GM18508 (cell line): ENCODE results near the gene ZNF324.
"Not testable (repeated sequence)": the region's sequence is repeated elsewhere in the genome, so short reads cannot be mapped to it uniquely, and the experiment has no call there.

ENCODE experiments used
- ATAC-seq: cut with Tn5 transposase; IDR thresholded peaks from one replicate; pipeline ENCODE4 v1.9.1; 2021; ENCODE audit warnings: moderate number of reproducible peaks; ENCODE audit not compliant: insufficient read depth, unreplicated experiment

The ZNF324 gene

GRCh38 chr19:58470837-58471543 is 4.1 kb downstream of the ZNF324 start:
- not testable (repeated sequence) for ATAC-seq

GRCh38 chr19:58471736-58472135 is 4.9 kb downstream of the ZNF324 start:
- ATAC-seq = no peak

- ATAC-seq = no peak
Observed at GRCh38 chr19:58473775-58474174, 6.9 kb downstream of the ZNF324 start.

GRCh38 chr19:58474291-58474996 is 7.6 kb downstream of the ZNF324 start:
- ATAC-seq = no peak

- peak; percentile 4 for ATAC-seq
Observed at GRCh38 chr19:58474997-58475713, 8.3 kb downstream of the ZNF324 start.

- ATAC-seq = peak; percentile 52
Observed at GRCh38 chr19:58475714-58476497, 9.0 kb downstream of the ZNF324 start, which contains the start of gene ZNF446. TSS of gene ZNF446 (plus strand) at chr19:58476352. CDS start at chr19:58477219, 867 bp downstream.

GRCh38 chr19:58476498-58477015 is 9.7 kb downstream of the ZNF324 start:
- ATAC-seq = no peak

DNA sequence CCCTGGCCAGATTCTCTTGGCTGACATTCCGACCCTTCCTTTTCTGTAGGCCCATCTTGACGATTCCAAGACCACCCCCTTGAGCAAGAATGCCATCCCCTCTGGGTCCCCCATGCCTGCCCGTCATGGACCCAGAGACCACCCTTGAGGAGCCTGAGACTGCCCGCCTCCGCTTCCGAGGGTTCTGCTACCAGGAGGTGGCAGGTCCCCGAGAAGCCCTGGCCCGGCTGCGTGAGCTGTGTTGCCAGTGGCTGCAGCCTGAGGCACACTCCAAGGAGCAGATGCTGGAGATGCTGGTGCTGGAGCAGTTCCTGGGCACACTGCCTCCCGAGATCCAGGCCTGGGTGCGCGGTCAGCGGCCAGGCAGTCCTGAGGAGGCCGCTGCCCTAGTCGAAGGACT is 10.2 kb downstream of the ZNF324 start:
- no peak for ATAC-seq

GRCh38 chr19:58477871-58478270 is 11.0 kb downstream of the ZNF324 start:
- ATAC-seq = no peak

DNA sequence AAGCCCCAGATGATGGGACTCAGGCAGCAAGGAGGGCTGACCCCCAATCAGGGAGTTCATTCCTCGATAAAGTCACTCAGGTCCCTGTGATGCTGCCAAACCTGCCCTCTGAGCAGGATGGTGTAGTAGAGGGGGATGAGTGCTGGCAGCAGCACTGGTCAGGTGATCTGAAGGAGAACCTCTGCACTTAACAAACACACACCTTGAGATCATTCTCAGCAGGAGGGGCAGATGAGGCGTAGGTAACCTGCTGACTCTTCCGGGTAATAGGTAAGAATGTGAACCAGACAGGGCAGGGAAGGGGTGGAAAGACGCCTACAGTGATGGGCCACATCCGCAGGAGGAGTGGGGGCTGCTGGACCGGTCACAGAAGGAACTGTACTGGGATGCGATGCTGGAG is 12.4 kb downstream of the ZNF324 start:
- ATAC-seq = no peak

DNA sequence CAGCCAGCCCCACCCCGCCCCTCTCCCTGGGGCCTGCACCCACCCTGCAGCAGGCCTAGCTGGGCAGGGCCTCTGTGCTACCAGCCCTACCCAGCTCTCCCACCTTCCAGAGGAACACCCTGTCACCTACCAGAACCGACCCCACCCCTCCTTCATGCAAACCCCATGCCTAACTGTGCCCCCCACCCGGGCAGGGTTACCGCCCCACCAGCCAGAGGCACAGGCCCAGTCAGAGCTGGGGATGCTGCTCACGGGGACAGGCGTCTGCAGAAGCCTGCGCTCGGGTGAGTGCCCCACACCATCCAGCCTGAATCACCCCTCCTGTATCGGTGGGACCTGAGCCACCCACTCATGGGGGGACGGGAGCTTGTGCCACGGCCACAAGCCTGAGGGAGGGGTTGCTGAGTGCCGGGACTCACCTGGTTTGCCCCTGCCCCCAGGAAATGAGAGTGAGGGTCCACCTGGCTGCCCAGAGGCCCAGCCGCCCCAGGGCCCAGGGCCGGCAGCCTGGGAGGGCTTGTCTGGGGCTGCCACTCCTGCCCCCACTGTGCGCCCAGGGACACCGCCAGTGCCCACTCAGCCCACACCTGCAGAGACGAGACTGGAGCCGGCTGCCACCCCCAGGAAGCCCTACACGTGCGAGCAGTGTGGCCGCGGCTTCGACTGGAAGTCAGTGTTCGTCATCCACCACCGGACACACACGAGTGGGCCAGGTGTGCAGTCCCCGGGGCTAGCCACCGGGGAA is 13.0 kb downstream of the ZNF324 start:
- ATAC-seq = no peak

- ATAC-seq = no peak
Observed at GRCh38 chr19:58480481-58480830, 13.6 kb downstream of the ZNF324 start.

- ATAC-seq = no peak
Observed at GRCh38 chr19:58480831-58481230, 14.0 kb downstream of the ZNF324 start.

DNA sequence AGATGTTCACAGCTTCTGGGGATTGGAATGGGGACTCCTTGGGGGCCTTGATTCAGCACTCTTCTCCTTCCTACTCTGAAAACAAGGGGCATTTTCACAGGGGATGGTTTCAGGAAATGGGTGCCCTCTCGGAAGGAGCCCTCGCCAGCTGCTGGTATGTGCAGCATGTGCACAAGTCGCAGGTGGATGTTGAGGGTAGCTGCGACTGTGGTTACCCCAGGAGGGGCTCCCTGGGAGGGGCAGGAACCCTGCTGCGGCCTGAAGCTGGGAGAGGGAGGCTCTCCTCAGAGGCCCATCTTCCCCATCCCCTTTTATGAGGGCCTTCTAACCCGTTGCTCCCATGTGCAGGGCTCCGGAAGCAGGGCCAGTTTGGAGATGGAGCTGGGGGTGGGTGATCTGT is 15.5 kb downstream of the ZNF324 start:
- no peak for ATAC-seq

DNA sequence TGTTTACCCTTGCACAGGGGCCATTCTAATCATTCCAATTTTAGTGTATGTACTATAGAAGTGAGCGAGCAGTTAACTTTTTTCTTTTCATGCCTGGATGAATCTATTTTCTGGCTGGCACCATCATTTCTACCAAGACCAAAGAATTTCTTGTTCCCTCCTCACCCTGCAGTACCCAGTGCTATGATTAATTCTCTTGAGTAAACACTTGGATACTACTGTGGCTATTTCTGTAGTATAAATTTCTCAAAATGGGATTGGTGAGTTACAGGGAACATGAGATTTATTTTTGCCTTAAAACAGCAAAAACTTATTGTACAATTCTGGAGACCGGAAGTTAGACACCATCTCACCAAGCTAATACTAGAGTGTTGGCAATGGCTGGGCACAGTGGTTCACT is 16.9 kb downstream of the ZNF324 start:
- ATAC-seq = no peak

DNA sequence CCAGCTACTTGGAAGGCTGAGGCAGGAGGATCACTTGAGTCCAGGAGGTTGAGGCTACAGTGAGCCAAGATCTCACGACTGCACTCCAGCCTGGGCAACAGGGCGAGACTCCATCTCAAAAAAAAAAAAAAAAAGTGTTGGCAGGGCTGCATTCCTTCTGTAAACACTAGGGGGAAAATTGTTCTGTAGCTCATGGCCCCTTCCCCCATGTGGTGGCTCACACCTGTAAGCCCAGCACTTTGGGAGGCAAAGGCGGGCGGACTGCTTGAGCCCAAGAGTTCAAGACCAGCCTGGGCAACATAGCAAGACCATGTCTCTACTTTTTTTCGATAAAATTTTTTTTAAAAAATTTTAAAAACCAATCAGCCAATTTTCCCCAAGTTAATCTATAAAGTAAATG is 17.5 kb downstream of the ZNF324 start:
- not testable (repeated sequence) for ATAC-seq

GRCh38 chr19:58491393-58491792 is 24.5 kb downstream of the ZNF324 start:
- no peak for ATAC-seq

- no peak for ATAC-seq
Observed at GRCh38 chr19:58492265-58492664, 25.4 kb downstream of the ZNF324 start.

DNA sequence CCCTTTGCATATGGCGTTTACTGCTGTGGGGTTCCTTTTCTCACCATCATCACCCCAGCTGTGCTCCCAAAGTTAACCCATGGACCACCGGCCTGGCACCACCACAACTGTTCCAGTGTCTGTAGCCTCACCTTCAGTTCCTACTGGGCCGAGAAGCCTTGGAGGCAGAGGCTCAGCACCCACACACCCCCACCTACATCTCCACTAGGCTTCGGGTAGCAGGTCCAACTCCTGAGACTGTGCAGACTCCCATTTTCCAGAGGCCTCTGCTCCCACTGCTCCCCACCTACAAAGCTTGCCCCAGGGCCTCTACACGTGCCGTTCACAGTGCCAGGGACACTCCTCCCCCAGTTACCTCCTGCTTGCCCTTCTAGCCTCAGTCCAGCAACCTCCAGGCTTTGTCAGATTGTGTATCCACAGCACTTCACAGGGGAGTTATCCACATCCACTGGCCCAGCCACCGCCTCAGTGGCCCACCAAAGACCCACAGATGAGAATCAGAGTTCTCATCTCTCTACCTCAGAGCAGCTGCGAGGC is 30.8 kb downstream of the ZNF324 start:
- no peak for ATAC-seq
